Astrocyte of the cerebellum (primary cell): ENCODE data around the gene F2RL2.

Experiments used
- DNase-seq: peaks from one replicate; pipeline ENCODE4 v3.0.0-alpha.2; 2011; ENCODE audit warnings: low read depth
- H3K4me3 ChIP-seq: 2 replicates; pipeline ENCODE4 v1.5.1; 2011; ENCODE audit warnings: mild to moderate bottlenecking, low read depth, low read length, moderate library complexity
- in situ Hi-C: cut with HindIII; loops from 2 replicates; pipeline ENCODE4 v1.10.0; 2017; ENCODE audit warnings: low sequenced_read_pairs
- TF ChIP-seq, protein P1 (sequence below): IDR thresholded peaks from 2 replicates; pipeline ENCODE4 v1.5.1; 2012; ENCODE audit warnings: low read length, low read depth, moderate library complexity, mild to moderate bottlenecking; ENCODE audit errors: missing control alignments

Gene F2RL2

DNA sequence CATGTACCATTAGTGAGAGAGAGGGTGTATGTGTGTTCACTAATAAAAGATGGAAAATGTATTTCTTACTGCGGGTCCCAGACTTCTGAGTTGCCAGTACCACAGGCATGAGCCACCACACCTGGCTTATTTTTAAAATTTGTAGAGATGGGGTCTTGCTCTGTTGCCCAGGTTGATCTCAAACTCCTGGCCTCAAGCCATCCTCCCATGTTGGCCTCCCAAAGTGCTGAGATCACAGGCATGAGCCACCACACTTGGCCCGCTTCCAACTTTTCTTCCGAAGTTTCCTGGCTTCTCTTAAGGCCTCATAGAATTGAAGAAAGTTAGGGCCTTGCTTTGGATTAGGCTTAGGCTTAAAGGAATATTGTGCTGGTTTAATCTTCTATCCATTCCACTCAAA, 40.4 kb upstream of the F2RL2 start:
- in situ Hi-C loops, result no loop called here

DNA sequence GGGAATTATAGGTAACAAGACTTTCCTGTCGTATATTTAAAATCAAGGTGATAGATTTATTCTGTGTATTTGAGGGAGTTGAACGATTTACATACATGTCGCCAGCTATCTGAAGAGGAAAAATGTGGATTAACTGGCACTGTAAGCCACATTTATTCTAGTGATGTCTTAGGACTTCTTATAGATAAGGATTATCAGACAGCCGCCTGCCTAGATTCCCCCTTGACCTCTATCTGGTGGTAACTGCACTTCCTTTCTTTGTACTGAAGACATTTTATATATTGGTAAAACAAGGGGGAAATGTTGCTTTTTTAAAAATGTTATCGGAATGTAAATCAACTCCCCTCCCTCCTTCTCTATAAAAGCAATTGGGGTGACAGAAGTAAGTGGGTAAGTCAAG, 39.3 kb upstream of the F2RL2 start:
- TF ChIP-seq, protein P1, sequence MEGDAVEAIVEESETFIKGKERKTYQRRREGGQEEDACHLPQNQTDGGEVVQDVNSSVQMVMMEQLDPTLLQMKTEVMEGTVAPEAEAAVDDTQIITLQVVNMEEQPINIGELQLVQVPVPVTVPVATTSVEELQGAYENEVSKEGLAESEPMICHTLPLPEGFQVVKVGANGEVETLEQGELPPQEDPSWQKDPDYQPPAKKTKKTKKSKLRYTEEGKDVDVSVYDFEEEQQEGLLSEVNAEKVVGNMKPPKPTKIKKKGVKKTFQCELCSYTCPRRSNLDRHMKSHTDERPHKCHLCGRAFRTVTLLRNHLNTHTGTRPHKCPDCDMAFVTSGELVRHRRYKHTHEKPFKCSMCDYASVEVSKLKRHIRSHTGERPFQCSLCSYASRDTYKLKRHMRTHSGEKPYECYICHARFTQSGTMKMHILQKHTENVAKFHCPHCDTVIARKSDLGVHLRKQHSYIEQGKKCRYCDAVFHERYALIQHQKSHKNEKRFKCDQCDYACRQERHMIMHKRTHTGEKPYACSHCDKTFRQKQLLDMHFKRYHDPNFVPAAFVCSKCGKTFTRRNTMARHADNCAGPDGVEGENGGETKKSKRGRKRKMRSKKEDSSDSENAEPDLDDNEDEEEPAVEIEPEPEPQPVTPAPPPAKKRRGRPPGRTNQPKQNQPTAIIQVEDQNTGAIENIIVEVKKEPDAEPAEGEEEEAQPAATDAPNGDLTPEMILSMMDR, result no peak
- in situ Hi-C loops, result no loop called here
- DNase-seq, result no peak
- H3K4me3 ChIP-seq, result no peak overlapping the region

More for the DNA sequence above, 40.4 kb upstream of the F2RL2 start:
- no peak for DNase-seq
- TF ChIP-seq, protein P1, result no peak
- no peak overlapping the region for H3K4me3 ChIP-seq

DNA sequence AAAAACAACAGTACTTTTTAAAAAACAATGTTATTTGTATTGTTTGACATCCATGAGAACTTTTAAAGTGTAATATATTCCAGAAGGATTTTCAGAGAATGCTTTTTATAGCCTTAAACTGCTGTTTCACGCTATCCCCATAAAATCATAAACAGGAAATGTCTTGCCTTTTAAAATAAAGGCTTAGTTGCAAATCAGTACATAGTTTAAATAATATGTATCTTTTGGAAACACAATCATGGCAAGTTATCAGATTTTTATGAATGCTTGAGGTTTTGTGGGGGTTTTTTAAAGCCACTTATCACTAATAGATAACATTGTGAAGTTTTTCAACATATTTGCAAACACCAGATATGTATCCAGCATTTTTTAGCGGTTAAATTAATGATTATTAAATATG, 37.2 kb upstream of the F2RL2 start:
- H3K4me3 ChIP-seq, result no peak overlapping the region
- in situ Hi-C loops, result no loop called here
- DNase-seq, result no peak
- TF ChIP-seq, protein P1, result no peak

DNA sequence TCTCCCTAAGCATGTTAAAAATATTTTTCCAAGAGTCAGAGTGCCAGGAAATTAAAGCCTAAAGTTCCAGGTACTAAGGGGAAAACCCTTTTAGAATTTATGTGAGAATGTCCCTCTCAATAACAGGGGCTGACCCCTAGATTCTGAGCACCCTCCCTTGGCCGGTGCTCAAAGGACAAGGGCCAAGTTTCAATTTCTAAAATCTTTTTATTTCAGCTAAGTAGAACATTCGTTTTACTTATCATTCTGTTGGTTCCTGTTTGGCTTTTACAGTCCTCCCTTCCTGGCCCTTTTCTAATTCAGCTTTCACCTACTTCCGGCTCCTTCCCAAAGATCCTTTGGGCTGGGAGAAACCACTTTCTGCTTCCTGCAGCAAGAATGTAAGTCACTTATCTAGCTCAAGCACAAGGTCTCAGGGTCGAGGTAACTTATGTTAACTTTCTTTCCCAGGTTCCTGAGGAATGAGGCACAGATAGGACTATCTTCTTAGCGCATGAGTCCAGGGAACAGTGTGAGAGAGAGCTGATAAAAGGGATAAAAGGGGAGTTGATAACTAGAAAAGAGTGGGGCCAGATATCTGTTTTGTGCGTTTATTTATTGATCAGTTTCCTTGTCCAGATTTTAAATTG, 34.6 kb upstream of the F2RL2 start:
- in situ Hi-C loops, result no loop called here
- DNase-seq, result no peak
- no peak overlapping the region for H3K4me3 ChIP-seq
- TF ChIP-seq, protein P1, result no peak

DNA sequence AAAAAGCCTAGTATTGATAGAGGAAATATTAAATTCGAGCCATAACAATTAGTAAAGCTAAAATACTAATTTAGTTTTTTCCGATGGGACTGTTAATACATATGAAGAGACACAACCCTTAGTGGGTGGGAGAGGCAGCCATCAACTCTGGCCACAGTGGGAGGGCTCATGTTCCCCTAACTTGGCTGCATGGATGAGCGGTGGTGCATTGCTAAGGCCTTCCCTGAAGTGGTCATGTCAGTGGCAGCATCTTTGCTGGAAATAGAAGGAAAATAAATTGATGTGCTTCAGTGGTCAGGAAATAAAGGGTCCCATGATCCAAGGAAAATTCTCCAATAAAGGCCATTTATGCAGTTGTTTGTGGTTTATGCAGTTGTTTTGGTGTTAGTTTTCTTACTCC, 33.9 kb upstream of the F2RL2 start:
- TF ChIP-seq, protein P1, result no peak
- in situ Hi-C loops, result no loop called here
- no peak overlapping the region for H3K4me3 ChIP-seq
- no peak for DNase-seq

DNA sequence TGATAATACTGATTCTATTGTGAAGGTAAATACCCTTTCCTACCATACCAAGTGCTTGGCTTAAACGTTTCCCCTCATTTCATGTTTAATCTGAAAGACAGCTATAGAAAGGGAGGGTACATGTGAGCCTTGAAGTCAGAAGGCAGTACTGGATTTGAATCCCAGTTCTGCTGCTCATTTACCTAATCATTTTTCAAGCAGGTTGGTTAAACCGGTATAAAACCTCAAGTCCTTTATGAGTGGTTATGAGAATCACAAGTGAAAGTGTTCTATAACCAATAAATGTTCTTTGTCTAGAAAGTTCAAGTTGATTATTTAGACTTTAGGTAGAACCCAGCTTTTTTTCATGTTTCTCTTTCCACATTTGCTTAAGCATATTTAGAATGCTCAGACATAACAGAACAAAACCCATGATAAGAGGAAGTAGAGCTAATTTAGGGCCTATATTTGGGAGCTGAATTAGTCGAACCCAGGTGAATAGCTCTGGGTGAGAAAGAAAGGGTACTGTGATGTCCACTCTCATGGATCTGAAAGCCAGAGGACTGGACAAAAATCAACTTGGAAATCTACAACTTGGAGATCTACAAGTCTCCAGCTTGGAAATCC, 29.7 kb upstream of the F2RL2 start:
- no peak overlapping the region for H3K4me3 ChIP-seq
- TF ChIP-seq, protein P1, result no peak
- in situ Hi-C loops, result no loop called here
- no peak for DNase-seq

DNA sequence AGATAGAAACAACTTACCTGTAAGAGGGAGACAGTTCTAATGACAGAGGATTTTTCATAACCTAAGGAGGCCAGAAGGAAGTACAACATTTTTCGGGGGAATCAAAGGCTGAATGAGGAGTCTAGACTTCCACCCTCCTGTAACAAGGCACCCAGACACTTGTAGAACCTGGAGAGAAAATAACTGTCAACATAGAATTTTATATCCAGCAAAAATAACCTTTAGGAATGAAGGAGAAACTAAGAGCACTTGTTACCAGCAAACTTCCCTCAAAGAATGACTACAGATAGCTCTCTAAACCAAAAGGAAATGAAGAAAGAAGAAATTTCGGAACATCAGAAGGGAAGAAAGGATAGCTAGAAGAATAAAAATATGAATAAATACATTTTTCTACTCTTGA, 25.9 kb upstream of the F2RL2 start:
- DNase-seq, result no peak
- no peak overlapping the region for H3K4me3 ChIP-seq
- TF ChIP-seq, protein P1, result no peak
- in situ Hi-C loops, result no loop called here
